Measurements from ENCODE around the gene RGSL1. TPM values are rescaled to one million over a fixed set of nuclear protein-coding genes. Genes with fewer than 3 reads are reported as not detected.

Gene RGSL1
- total RNA-seq: not detected

GRCh38 chr1:182450087-182450486, at the start of gene RGSL1:
RGSL1 (plus strand) TSS chr1:182450146; CDS start chr1:182450166, 20 bp downstream.
- intact Hi-C loops (cut with DNase I): no loop called here
- no peak within 1 kb of the TSS for H3K4me3 ChIP-seq
- H3K9me3 ChIP-seq: no peaks in the 10 kb centered on the region
- no peak within 1 kb of the TSS for H3K27ac ChIP-seq
- no peaks in the 10 kb centered on the region for H3K4me1 ChIP-seq
- H3K36me3 ChIP-seq: no peaks in the 10 kb centered on the region
- TF ChIP-seq POLR2A (IDR thresholded peaks at IDR 0.05) (no peak), POLR2AphosphoS5 (IDR thresholded peaks at IDR 0.05; ENCODE audit: insufficient read depth in 1 of 2, low read depth in 1 of 2) (no peak)
- TF ChIP-seq, protein P1, sequence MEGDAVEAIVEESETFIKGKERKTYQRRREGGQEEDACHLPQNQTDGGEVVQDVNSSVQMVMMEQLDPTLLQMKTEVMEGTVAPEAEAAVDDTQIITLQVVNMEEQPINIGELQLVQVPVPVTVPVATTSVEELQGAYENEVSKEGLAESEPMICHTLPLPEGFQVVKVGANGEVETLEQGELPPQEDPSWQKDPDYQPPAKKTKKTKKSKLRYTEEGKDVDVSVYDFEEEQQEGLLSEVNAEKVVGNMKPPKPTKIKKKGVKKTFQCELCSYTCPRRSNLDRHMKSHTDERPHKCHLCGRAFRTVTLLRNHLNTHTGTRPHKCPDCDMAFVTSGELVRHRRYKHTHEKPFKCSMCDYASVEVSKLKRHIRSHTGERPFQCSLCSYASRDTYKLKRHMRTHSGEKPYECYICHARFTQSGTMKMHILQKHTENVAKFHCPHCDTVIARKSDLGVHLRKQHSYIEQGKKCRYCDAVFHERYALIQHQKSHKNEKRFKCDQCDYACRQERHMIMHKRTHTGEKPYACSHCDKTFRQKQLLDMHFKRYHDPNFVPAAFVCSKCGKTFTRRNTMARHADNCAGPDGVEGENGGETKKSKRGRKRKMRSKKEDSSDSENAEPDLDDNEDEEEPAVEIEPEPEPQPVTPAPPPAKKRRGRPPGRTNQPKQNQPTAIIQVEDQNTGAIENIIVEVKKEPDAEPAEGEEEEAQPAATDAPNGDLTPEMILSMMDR (IDR thresholded peaks at IDR 0.05): no peak
- no peaks in the 10 kb centered on the region for H3K27me3 ChIP-seq
- DNase-seq (ENCODE audit: extremely low spot score in 2 of 2): peak; percentile 5 to 14

- H3K27ac ChIP-seq: no peak within 1 kb of the TSS
- no peaks in the 10 kb centered on the region for H3K36me3 ChIP-seq
- intact Hi-C loops (cut with DNase I): no loop called here
- no peak for DNase-seq (ENCODE audit: extremely low spot score in 2 of 2)
- H3K4me1 ChIP-seq: peaks cover 13% of the 10 kb centered on the region
- no peaks in the 10 kb centered on the region for H3K27me3 ChIP-seq
- TF ChIP-seq, protein P1 (IDR thresholded peaks at IDR 0.05): no peak
- TF ChIP-seq POLR2A (IDR thresholded peaks at IDR 0.05) (no peak), POLR2AphosphoS5 (IDR thresholded peaks at IDR 0.05; ENCODE audit: insufficient read depth in 1 of 2, low read depth in 1 of 2) (no peak)
- no peaks in the 10 kb centered on the region for H3K9me3 ChIP-seq
- H3K4me3 ChIP-seq: no peak within 1 kb of the TSS
Observed at GRCh38 chr1:182400567-182400966, 49.4 kb upstream of the RGSL1 start, which contains the start of gene TEDDM1. TEDDM1 (minus strand) TSS chr1:182400667; CDS start chr1:182400485, 182 bp downstream.

- Histone ChIP-seq H3K27me3 (no peaks in the 10 kb centered on the region), H3K27ac (no peak overlapping the region), H3K9me3 (no peaks in the 10 kb centered on the region), H3K36me3 (no peaks in the 10 kb centered on the region), H3K4me3 (no peak overlapping the region), H3K4me1 (no peaks in the 10 kb centered on the region)
- DNase-seq (ENCODE audit: extremely low spot score in 2 of 2): no peak
- intact Hi-C loops (cut with DNase I): no loop called here
- no peak for TF ChIP-seq POLR2AphosphoS5 (IDR thresholded peaks at IDR 0.05; ENCODE audit: insufficient read depth in 1 of 2, low read depth in 1 of 2)
- TF ChIP-seq POLR2A (IDR thresholded peaks at IDR 0.05): no peak
- TF ChIP-seq, protein P1 (IDR thresholded peaks at IDR 0.05): no peak
Observed at GRCh38 chr1:182404781-182405180, 45.2 kb upstream of the RGSL1 start.

DNA sequence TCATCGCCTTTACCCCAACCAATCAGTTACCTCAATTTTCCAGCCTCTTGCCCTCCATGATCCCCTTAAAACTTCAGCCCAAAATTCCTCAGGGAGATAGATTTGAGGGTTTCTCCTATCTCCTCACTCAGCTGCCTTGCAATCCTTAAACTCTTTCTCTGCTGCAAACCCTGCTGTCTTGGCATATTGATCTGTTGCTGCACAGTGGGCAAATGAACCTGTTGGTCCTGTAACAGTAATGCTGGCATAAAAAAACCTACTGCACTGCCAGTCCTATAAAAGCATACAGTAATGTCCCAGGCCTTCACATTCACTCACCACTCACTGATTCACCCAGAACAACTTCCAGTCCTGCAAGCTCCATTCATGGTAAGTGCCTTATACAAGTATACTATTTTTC, 44.4 kb upstream of the RGSL1 start:
- Histone ChIP-seq H3K4me1 (no peaks in the 10 kb centered on the region), H3K36me3 (no peaks in the 10 kb centered on the region), H3K9me3 (no peaks in the 10 kb centered on the region), H3K27ac (no peak overlapping the region), H3K4me3 (no peak overlapping the region), H3K27me3 (no peaks in the 10 kb centered on the region)
- no peak for TF ChIP-seq POLR2A (IDR thresholded peaks at IDR 0.05)
- TF ChIP-seq POLR2AphosphoS5 (IDR thresholded peaks at IDR 0.05; ENCODE audit: insufficient read depth in 1 of 2, low read depth in 1 of 2): no peak
- TF ChIP-seq, protein P1 (IDR thresholded peaks at IDR 0.05): no peak
- DNase-seq (ENCODE audit: extremely low spot score in 2 of 2): no peak
- intact Hi-C loops (cut with DNase I): no loop called here

DNA sequence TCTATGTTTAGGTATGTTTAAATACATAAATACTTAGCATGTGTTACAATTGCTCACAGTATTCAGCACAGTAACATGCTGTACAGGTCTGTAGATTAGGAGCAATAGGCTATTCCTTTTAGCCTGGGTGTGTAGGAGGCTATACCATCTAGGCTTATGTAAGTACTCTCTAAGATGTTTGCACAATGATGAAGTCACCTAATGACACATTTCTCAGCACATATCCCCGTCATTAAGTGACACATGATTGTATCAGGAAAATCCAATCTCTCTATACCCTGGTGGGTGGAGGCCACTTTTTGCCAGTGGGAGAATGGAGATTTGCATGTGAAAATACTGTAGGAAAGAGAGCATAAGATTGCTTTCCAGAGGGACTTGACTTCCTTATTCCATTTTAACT, 43.9 kb upstream of the RGSL1 start:
- no peaks in the 10 kb centered on the region for H3K27me3 ChIP-seq
- H3K4me3 ChIP-seq: no peak overlapping the region
- no peaks in the 10 kb centered on the region for H3K9me3 ChIP-seq
- DNase-seq (ENCODE audit: extremely low spot score in 2 of 2): no peak
- no peaks in the 10 kb centered on the region for H3K4me1 ChIP-seq
- peak in 1 of 2 donors; percentile 29 for TF ChIP-seq POLR2AphosphoS5 (IDR thresholded peaks at IDR 0.05; ENCODE audit: insufficient read depth in 1 of 2, low read depth in 1 of 2)
- TF ChIP-seq, protein P1 (IDR thresholded peaks at IDR 0.05): no peak
- intact Hi-C loops (cut with DNase I): no loop called here
- no peaks in the 10 kb centered on the region for H3K36me3 ChIP-seq
- no peak overlapping the region for H3K27ac ChIP-seq

All from vagina (tissue), 2 donors.